GM12865 (cell line): Measurements from ENCODE around the gene HNRNPLL.

ENCODE experiments used
- DNase-seq: peaks from one replicate; pipeline ENCODE4 v3.0.0; 2010; ENCODE audit warnings: low read depth
- H3K4me3 ChIP-seq: 2 replicates; pipeline ENCODE4 v1.5.1; 2011; ENCODE audit warnings: mild to moderate bottlenecking, low read depth, low read length, control low read depth
- CTCF ChIP-seq: IDR thresholded peaks from 2 replicates; pipeline ENCODE4 v1.5.1; 2011; ENCODE audit warnings: low read length, control low read depth, low read depth, inconsistent platforms; ENCODE audit not compliant: insufficient read depth; ENCODE audit errors: missing control alignments

The HNRNPLL gene

DNA sequence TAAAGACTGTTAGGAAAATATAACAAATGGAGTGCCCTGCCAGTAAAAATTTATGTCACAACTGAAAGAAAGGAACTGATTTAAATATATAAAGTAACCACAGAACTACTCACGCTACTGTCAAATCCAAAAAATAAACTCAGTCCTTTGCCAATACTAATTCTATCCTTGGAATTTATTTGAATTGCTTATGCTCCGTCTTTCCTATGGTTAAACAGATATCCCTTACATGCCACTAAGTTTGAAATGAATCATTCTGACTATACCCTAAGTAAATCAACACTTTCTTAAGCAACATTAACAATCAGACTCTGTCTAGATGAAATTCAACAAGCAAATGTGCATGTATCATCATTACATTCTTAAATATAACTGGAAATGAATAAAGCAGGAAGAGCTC is 9.8 kb downstream of the HNRNPLL start:
- DNase-seq, result no peak
- no peak overlapping the region for H3K4me3 ChIP-seq
- no peak for TF ChIP-seq CTCF

GRCh38 chr2:38591152-38591551 is 11.6 kb downstream of the HNRNPLL start:
- TF ChIP-seq CTCF, result no peak
- no peak for DNase-seq
- no peak overlapping the region for H3K4me3 ChIP-seq

- TF ChIP-seq CTCF, result no peak
- DNase-seq, result no peak
- no peak overlapping the region for H3K4me3 ChIP-seq
Observed at GRCh38 chr2:38590053-38590452, 12.7 kb downstream of the HNRNPLL start.

DNA sequence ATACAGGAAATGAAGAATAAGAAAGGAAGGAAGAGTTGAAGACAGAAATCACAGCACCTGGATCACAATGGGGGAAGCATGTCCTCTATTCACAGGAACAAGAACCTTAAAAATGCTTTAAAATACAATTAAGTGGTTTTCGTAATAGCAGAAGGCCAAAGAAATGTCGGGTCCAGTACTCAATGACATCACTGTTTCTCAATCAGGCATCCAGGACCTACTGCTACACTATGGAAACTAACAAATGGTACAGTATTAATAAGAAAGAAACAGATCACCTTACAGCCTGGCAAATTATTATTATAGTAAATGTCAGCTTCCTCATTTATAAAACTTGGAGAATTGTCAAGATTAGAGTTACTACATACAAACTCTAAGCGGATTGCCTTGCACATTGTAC is 15.8 kb downstream of the HNRNPLL start:
- no peak for TF ChIP-seq CTCF

DNA sequence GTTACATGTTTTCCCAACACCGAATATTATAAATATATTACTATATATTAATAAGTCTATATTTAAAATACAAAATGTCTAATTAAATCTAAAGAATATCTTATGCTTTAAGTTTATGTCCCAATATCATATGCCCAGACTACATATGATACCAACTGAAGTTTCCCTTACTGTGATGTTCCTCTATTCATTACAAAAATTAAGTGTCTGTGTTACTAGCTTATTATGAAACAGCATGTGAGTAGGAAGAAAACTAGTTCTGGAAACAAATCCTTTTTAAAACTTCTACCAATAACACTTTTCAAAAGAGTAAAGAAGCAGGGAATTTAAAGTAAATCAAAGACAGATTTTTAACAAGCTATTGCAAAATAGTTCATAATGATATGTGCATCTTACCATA is 17.8 kb downstream of the HNRNPLL start:
- DNase-seq, result no peak
- TF ChIP-seq CTCF, result no peak
- H3K4me3 ChIP-seq, result no peak overlapping the region

More for the DNA sequence above, 15.8 kb downstream of the HNRNPLL start:
- no peak for DNase-seq
- no peak overlapping the region for H3K4me3 ChIP-seq

DNA sequence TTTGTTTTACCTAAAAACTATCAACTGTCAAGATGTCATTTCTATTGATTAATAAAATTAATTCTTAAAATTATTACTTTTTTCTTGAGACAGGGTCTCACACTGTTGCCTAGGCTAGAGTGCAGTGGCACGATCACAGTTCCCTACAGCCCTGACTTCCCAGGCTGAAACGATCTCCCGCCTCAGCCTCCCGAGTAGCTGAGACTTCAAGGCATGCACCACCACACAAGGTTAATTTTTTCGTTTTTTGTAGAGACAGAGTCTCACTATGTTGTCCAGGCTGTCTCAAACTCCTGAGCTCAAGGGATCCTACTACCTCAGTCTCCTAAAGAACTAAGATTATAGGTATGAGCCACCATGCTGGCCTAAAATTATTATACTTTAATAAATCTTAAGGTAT is 18.7 kb downstream of the HNRNPLL start:
- no peak for DNase-seq
- no peak overlapping the region for H3K4me3 ChIP-seq
- TF ChIP-seq CTCF, result no peak

DNA sequence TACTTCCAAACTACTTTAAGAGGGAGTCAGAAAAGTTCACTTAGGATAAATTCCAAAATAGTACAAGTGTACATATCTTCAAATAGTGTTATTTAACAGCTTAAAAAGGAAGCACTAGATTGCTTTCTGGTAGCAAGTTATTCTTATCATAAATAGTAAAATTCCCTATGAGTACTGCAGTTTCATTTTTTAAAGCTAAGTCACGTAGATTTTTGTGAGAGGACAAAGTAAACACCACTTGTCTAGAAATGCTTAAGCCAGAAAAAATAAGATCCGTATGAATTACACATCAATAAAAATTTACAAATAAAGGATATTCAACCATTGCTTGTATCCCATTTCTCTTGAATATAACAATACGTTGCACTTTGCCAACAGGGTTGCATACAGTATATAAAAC is 19.2 kb downstream of the HNRNPLL start:
- H3K4me3 ChIP-seq, result no peak overlapping the region
- DNase-seq, result no peak
- TF ChIP-seq CTCF, result no peak
